Lung (tissue), 12 donors: ENCODE measurements around the gene ODF4. TPM values are rescaled to one million over a fixed set of nuclear protein-coding genes. Genes with fewer than 3 reads are reported as not detected.
A peak's percentile ranks its signal among the peaks of the same experiment; 100 is the strongest.
"Not testable (repeated sequence)": the region's sequence is repeated elsewhere in the genome, so short reads cannot be mapped to it uniquely, and the experiment has no call there.

Source experiments
- ATAC-seq: fragments of 200-7000 bp; cut with Tn5 transposase; one replicate; pipeline ENCODE4 v1.9.1; 2020; ENCODE audit warnings: moderate number of reproducible peaks; ENCODE audit not compliant: insufficient read depth, low FRiP score
- DNase-seq, 3 donors: peaks; one replicate each; pipeline ENCODE4 v3.0.0-alpha.2; 2013 to 2017
- H3K27ac ChIP-seq, 2 donors: one replicate each; pipeline ENCODE4 v1.5.1; 2013; ENCODE audit warnings: mild to moderate bottlenecking in 2 of 2, moderate library complexity in 2 of 2, control low read depth in 1 of 2, inconsistent platforms in 1 of 2, low read depth in 1 of 2, low read length in 1 of 2
- H3K27me3 ChIP-seq, 3 donors: one replicate each; pipeline ENCODE4 v1.5.1; 2013; ENCODE audit warnings: low read length in 2 of 3; ENCODE audit not compliant: control insufficient read depth in 3 of 3, insufficient read depth in 3 of 3
- H3K36me3 ChIP-seq, 4 donors: one replicate each; pipeline ENCODE4 v1.5.1; 2013; ENCODE audit warnings: low read length in 4 of 4, mild to moderate bottlenecking in 1 of 4, moderate library complexity in 1 of 4; ENCODE audit not compliant: control insufficient read depth in 4 of 4, insufficient read depth in 4 of 4
- H3K4me1 ChIP-seq, 5 donors: one replicate each; pipeline ENCODE4 v1.5.1; 2013; ENCODE audit warnings: low read length in 5 of 5, mild to moderate bottlenecking in 2 of 5, moderate library complexity in 1 of 5; ENCODE audit not compliant: control insufficient read depth in 5 of 5, insufficient read depth in 5 of 5
- H3K4me3 ChIP-seq: one replicate; pipeline ENCODE4 v1.5.1; 2013; ENCODE audit warnings: mild to moderate bottlenecking, control low read depth, moderate library complexity
- H3K9ac ChIP-seq, 2 donors: one replicate each; pipeline ENCODE4 v1.5.1; 2013; ENCODE audit warnings: low read length in 2 of 2, control low read depth in 1 of 2; ENCODE audit not compliant: insufficient read depth in 1 of 2
- H3K9me3 ChIP-seq, 4 donors: one replicate each; pipeline ENCODE4 v1.5.1; 2013; ENCODE audit warnings: low read length in 3 of 4, mild to moderate bottlenecking in 1 of 4, moderate library complexity in 1 of 4; ENCODE audit not compliant: control insufficient read depth in 4 of 4, insufficient read depth in 3 of 4
- CTCF ChIP-seq: IDR thresholded peaks from 2 replicates; pipeline ENCODE4 v1.5.1; 2012; ENCODE audit warnings: mild to moderate bottlenecking; ENCODE audit errors: control extremely low read depth, extremely low read depth
- WGBS, 2 donors: extraction: QIAGEN DNeasy Blood & Tissue Kit; methylation state at CpG; one replicate each; pipeline ENCODE4 v1.1.7; 2013; 5-methylcytosine and 5-hydroxymethylcytosine counted together
- polyA plus RNA-seq, 2 donors: library from polyadenylated mRNA; stranded (reverse); fragments of 200-250 nt; gene quantifications; one replicate each; pipeline ENCODE4 v1.2.1, GENCODE V29; 2013
- total RNA-seq, 2 donors: library from RNA; depleted of rRNA in 1 of 2; stranded (reverse); fragments of >200 nt in 1 of 2; gene quantifications; one replicate each; pipeline ENCODE4 v1.2.1, GENCODE V29; 2014 to 2021
- donor health status: control.
- donor health status: control.
- donor health status: Bipolar disorder and iron deficiency.
- donor health status: healthy.
- donor health status: DM: yes; HTN: yes; CAD: no.

The ODF4 gene
- total and polyA plus RNA-seq, 4 donors = not detected

- Histone ChIP-seq H3K9me3 (no peaks in the 10 kb centered on the region), H3K36me3 (peaks cover 6 to 20% (median 17%) of the 10 kb centered on the region in 4 donors), H3K27me3 (no peaks in the 10 kb centered on the region), H3K4me1 (peaks cover 0 to 9% (median 4%) of the 10 kb centered on the region in 5 donors), H3K4me3 (no peak overlapping the region), H3K27ac (no peak overlapping the region), H3K9ac (no peak overlapping the region)
- WGBS, 2 donors = 50 to 79% methylated on average over 8 of the region's 8 CpGs
- no peak for TF ChIP-seq CTCF
- ATAC-seq (no peak), DNase-seq (no peak)
Measured at GRCh38 chr17:8369944-8370343, 30.3 kb downstream of the ODF4 start.

- no peaks in the 10 kb centered on the region for H3K27me3 ChIP-seq
- DNase-seq (no peak), ATAC-seq (no peak)
- H3K36me3 ChIP-seq = peaks cover 6 to 20% (median 17%) of the 10 kb centered on the region in 4 donors
- H3K9ac ChIP-seq = no peak overlapping the region
- no peaks in the 10 kb centered on the region for H3K9me3 ChIP-seq
- H3K4me3 ChIP-seq = no peak overlapping the region
- WGBS, 2 donors = 75 to 90% methylated on average over 4 of the region's 4 CpGs
- no peak overlapping the region for H3K27ac ChIP-seq
- peaks cover 0 to 8% (median 6%) of the 10 kb centered on the region in 5 donors for H3K4me1 ChIP-seq
- TF ChIP-seq CTCF = no peak
Measured at GRCh38 chr17:8371786-8372185, 32.1 kb downstream of the ODF4 start.

GRCh38 chr17:8372422-8372821 is 32.8 kb downstream of the ODF4 start:
- peaks cover 0 to 10% (median 5%) of the 10 kb centered on the region in 5 donors for H3K4me1 ChIP-seq
- no peak for TF ChIP-seq CTCF
- peaks cover 7 to 25% (median 19%) of the 10 kb centered on the region in 4 donors for H3K36me3 ChIP-seq
- WGBS, 2 donors = 83 to 89% methylated on average over 7 of the region's 7 CpGs
- no peaks in the 10 kb centered on the region for H3K27me3 ChIP-seq
- H3K4me3 ChIP-seq = no peak overlapping the region
- DNase-seq (no peak), ATAC-seq (no peak)
- no peak overlapping the region for H3K27ac ChIP-seq
- H3K9me3 ChIP-seq = no peaks in the 10 kb centered on the region
- peak overlapping the region in 1 of 2 donors; percentile 9 for H3K9ac ChIP-seq

- not testable (repeated sequence) for H3K9me3 ChIP-seq, ATAC-seq, H3K27me3 ChIP-seq, H3K4me3 ChIP-seq, H3K27ac ChIP-seq, H3K9ac ChIP-seq, DNase-seq
- Histone ChIP-seq H3K36me3 (peaks cover 16 to 31% (median 20%) of the 10 kb centered on the region in 4 donors), H3K4me1 (peaks cover 0 to 10% (median 5%) of the 10 kb centered on the region in 5 donors)
- WGBS, 2 donors = 94 to 96% methylated on average over 16 to 24 of the region's 26 CpGs
Measured at GRCh38 chr17:8373856-8374255, 34.2 kb downstream of the ODF4 start.
